H1 (cell line): ENCODE data around the gene MICOS13.

ENCODE experiments used
- CEBPB ChIP-seq: IDR thresholded peaks from 2 replicates; pipeline ENCODE4 v1.6.1; 2012; ENCODE audit warnings: low read depth, low read length
- CTCF ChIP-seq, 3 experiments: IDR thresholded peaks; 1 replicate in 2 of 3; 2 replicates in 1 of 3; pipeline versions ENCODE4 v1.5.1 to v1.6.1; 2011; ENCODE audit warnings: low read length in 3 of 3, mild to moderate bottlenecking in 3 of 3, inconsistent platforms in 2 of 3, low read depth in 1 of 3, moderate library complexity in 1 of 3; ENCODE audit not compliant: insufficient read depth in 1 of 3; ENCODE audit errors: control extremely low read depth in 1 of 3
- EZH2 ChIP-seq: fragments of 200-600 bp; sonication (generic); IDR thresholded peaks from 2 replicates; pipeline ENCODE4 v1.7.1; 2012; ENCODE audit warnings: low read depth, mild to moderate bottlenecking, moderate library complexity, low read length, inconsistent platforms; ENCODE audit not compliant: severe bottlenecking
- HDAC2 ChIP-seq, 2 experiments: fragments of 300-600 bp in 1 of 2; sonication (generic) in 1 of 2; IDR thresholded peaks; 2 replicates each; pipeline ENCODE4 v1.6.1; 2011 to 2012; ENCODE audit warnings: low read depth in 2 of 2, low read length in 2 of 2, mild to moderate bottlenecking in 2 of 2, moderate library complexity in 2 of 2, borderline replicate concordance in 1 of 2, inconsistent platforms in 1 of 2
- POLR2A ChIP-seq, 2 experiments: IDR thresholded peaks; 1 replicate in 1 of 2; 2 replicates in 1 of 2; pipeline ENCODE4 v1.6.1; 2011; ENCODE audit warnings: low read depth in 2 of 2, low read length in 2 of 2, mild to moderate bottlenecking in 2 of 2; ENCODE audit errors: control extremely low read depth in 1 of 2
- RBBP5 ChIP-seq: IDR thresholded peaks from 2 replicates; pipeline ENCODE4 v1.7.1; 2012; ENCODE audit warnings: low read depth, mild to moderate bottlenecking, inconsistent platforms, low read length, moderate library complexity, borderline replicate concordance
- SIRT6 ChIP-seq: IDR thresholded peaks from one replicate; pipeline ENCODE4 v1.7.1; 2012; ENCODE audit warnings: low read length, inconsistent platforms
- SIX5 ChIP-seq: IDR thresholded peaks from 2 replicates; pipeline ENCODE4 v1.6.1; 2011; ENCODE audit warnings: mild to moderate bottlenecking, low read depth, low read length
- TF ChIP-seq, protein P1 (sequence below): IDR thresholded peaks from 2 replicates; pipeline ENCODE4 v1.6.1; 2012; ENCODE audit warnings: inconsistent platforms

DNA sequence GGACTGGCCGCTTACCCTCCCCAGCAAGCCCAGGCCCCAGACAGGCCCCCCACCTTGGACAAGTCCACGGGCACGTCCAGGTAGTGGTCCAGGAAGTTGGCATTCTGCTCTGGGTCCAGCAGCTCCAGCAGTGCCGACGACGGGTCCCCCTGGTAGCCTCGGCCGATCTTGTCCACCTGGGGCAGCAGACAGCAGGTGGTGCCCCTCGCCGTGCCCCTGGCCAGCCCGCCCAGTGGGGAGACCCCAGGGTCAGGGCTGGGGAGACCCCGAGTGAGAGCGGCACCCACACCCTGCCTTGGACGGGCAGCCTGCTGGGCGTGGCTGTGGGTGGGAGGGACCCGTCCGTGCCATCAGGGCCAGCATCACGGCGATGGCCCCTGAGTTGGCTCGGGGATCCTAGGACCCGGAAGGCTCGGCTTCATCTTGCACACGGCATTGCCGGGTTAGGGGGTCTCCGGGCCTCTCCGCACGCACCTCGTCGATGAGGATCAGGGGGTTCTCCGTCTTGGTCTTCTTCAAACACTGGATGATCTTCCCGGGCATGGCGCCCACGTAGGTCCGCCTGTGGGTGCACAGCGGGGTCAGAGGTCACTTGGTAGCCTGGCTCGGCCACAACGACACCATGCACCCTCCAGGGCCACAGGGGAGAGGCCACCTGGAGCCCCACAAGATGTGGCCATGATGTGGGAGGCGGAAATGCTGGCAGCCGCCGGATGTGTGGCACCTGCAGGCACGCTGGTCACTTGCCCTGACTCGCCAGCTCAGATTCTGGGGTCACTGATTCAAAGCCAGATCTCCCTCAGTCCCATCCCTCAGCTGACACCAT, 16.1 kb upstream of the MICOS13 start:
- TF ChIP-seq CTCF (IDR thresholded peaks at IDR 0.05; ENCODE audit: control extremely low read depth in 1 of 3, insufficient read depth in 1 of 3, low read depth in 1 of 3, low read length in 3 of 3) (no peak), POLR2A (IDR thresholded peaks at IDR 0.05; ENCODE audit: control extremely low read depth in 1 of 2, low read depth in 2 of 2, low read length in 2 of 2) (no peak), SIX5 (no peak), SIRT6 (no peak), RBBP5 (no peak), CEBPB (no peak), HDAC2 (IDR thresholded peaks at IDR 0.05; ENCODE audit: borderline replicate concordance in 1 of 2, low read depth in 2 of 2, low read length in 2 of 2) (no peak), EZH2 (no peak)
- TF ChIP-seq, protein P1, sequence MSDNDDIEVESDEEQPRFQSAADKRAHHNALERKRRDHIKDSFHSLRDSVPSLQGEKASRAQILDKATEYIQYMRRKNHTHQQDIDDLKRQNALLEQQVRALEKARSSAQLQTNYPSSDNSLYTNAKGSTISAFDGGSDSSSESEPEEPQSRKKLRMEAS = no peak
